HepG2 (cell line): ENCODE data around the gene SNHG17. TPM values are rescaled to one million over a fixed set of nuclear protein-coding genes. Genes with fewer than 3 reads are reported as not detected.

Experiments used
- ADNP ChIP-seq: sonication (generic); formaldehyde crosslinking; IDR thresholded peaks from 2 replicates; pipeline ENCODE4 v1.4.0; 2020; ENCODE audit warnings: missing genetic modification reagents
- ATF5 ChIP-seq: sonication (generic); formaldehyde crosslinking; IDR thresholded peaks from 2 replicates; pipeline ENCODE4 v1.4.0; 2020; ENCODE audit warnings: mild to moderate bottlenecking, low read depth, missing genetic modification reagents
- CENPBD1 ChIP-seq: sonication (generic); formaldehyde crosslinking; IDR thresholded peaks from 2 replicates; pipeline ENCODE4 v1.8.0; 2022; ENCODE audit warnings: missing genetic modification reagents, low read depth, mild to moderate bottlenecking, borderline replicate concordance
- EHMT2 ChIP-seq: fragments of 200-600 bp; sonication (generic); IDR thresholded peaks from 2 replicates; pipeline ENCODE4 v1.7.0; 2017; ENCODE audit warnings: antibody characterized with exemption, low read depth, low read length, borderline replicate concordance
- FOXC1 ChIP-seq: sonication (generic); formaldehyde crosslinking; IDR thresholded peaks from 2 replicates; pipeline ENCODE4 v1.8.0; 2022; ENCODE audit warnings: mild to moderate bottlenecking, missing genetic modification reagents, borderline replicate concordance
- FOXJ3 ChIP-seq: sonication (generic); formaldehyde crosslinking; IDR thresholded peaks from 2 replicates; pipeline ENCODE4 v1.4.0; 2020; ENCODE audit warnings: missing genetic modification reagents, mild to moderate bottlenecking, borderline replicate concordance
- GATAD2A ChIP-seq: IDR thresholded peaks from 2 replicates; pipeline ENCODE4 v1.6.1; 2016
- GMEB2 ChIP-seq: IDR thresholded peaks from 2 replicates; pipeline ENCODE4 v1.6.1; 2016; ENCODE audit warnings: missing biosample characterization, missing genetic modification reagents, low read depth
- GTF3A ChIP-seq: sonication (generic); formaldehyde crosslinking; conservative IDR thresholded peaks from 2 replicates; pipeline ENCODE4 v1.4.0; 2020; ENCODE audit warnings: mild to moderate bottlenecking, missing genetic modification reagents
- JUND ChIP-seq: sonication (generic); formaldehyde crosslinking; IDR thresholded peaks from 2 replicates; pipeline ENCODE4 v1.8.0; 2022; ENCODE audit warnings: mild to moderate bottlenecking, missing genetic modification reagents
- KDM3A ChIP-seq: IDR thresholded peaks from 2 replicates; pipeline ENCODE4 v1.6.1; 2018; ENCODE audit warnings: low read depth, missing compliant biosample characterization
- LRRFIP1 ChIP-seq: sonication (generic); formaldehyde crosslinking; conservative IDR thresholded peaks from 2 replicates; pipeline ENCODE4 v1.4.0; 2020; ENCODE audit warnings: missing genetic modification reagents
- SIN3A ChIP-seq: IDR thresholded peaks from 2 replicates; pipeline ENCODE4 v1.6.1; 2011; ENCODE audit warnings: low read depth, mild to moderate bottlenecking, control low read depth, low read length, borderline replicate concordance
- SMAD9 ChIP-seq: sonication (generic); formaldehyde crosslinking; IDR thresholded peaks from 2 replicates; pipeline ENCODE4 v1.5.1; 2020; ENCODE audit warnings: mild to moderate bottlenecking, missing genetic modification reagents
- THAP7 ChIP-seq: sonication (generic); formaldehyde crosslinking; IDR thresholded peaks from 2 replicates; pipeline ENCODE4 v1.8.1; 2023; ENCODE audit warnings: mild to moderate bottlenecking, missing genetic modification reagents
- ZBTB2 ChIP-seq: sonication (generic); formaldehyde crosslinking; IDR thresholded peaks from 2 replicates; pipeline ENCODE4 v1.8.0; 2022; ENCODE audit warnings: low read depth, missing genetic modification reagents
- ZC3H4 ChIP-seq: sonication (generic); formaldehyde crosslinking; IDR thresholded peaks from 2 replicates; pipeline ENCODE4 v1.4.0; 2020; ENCODE audit warnings: missing genetic modification reagents, borderline replicate concordance
- ZKSCAN8 ChIP-seq: IDR thresholded peaks from 2 replicates; pipeline ENCODE4 v1.6.1; 2016; ENCODE audit warnings: borderline replicate concordance, missing genetic modification reagents, missing compliant biosample characterization
- ZNF484 ChIP-seq: sonication (generic); formaldehyde crosslinking; IDR thresholded peaks from 2 replicates; pipeline ENCODE4 v1.5.1; 2020; ENCODE audit warnings: mild to moderate bottlenecking, low read depth, missing genetic modification reagents, borderline replicate concordance
- ZNF772 ChIP-seq: sonication (generic); formaldehyde crosslinking; IDR thresholded peaks from 2 replicates; pipeline ENCODE4 v1.5.0; 2020; ENCODE audit warnings: mild to moderate bottlenecking, missing genetic modification reagents
- ZNF777 ChIP-seq: sonication (generic); formaldehyde crosslinking; IDR thresholded peaks from 2 replicates; pipeline ENCODE4 v1.4.0; 2020; ENCODE audit warnings: missing genetic modification reagents
- ZNF883 ChIP-seq: sonication (generic); formaldehyde crosslinking; IDR thresholded peaks from 2 replicates; pipeline ENCODE4 v1.5.1; 2020; ENCODE audit warnings: mild to moderate bottlenecking, missing genetic modification reagents; ENCODE audit errors: not compliant biosample characterization
- polyA plus RNA-seq, 8 experiments: library from polyadenylated mRNA; depleted of rRNA in 3 of 8; stranded (reverse) in 7 of 8; unstranded in 1 of 8; fragments of >200 nt; fragmentation: Illumina TruSeq in 4 of 8; extraction: Trizol in 4 of 8; gene quantifications; 2 replicates each; pipeline versions ENCODE4 v1.2.1 to v1.2.3, GENCODE V29; 2011 to 2016; ENCODE audit warnings: low read depth in 4 of 8, missing spikeins in 1 of 8, mixed read lengths in 1 of 8; ENCODE audit not compliant: insufficient read depth in 1 of 8
- total RNA-seq, 5 experiments: library from RNA; depleted of rRNA; stranded (reverse); fragments of >200 nt; fragmentation: Illumina TruSeq; extraction: Trizol; gene quantifications; 2 replicates each; pipeline ENCODE4 v1.2.3, GENCODE V29; 2016; ENCODE audit warnings: low read depth in 1 of 5

SNHG17 gene
- total and polyA plus RNA-seq, 2 of the 13 experiments (the other 11 are each of a cell fraction or from before 2014, with no cell fraction given) = 26.2 to 41.2 TPM

- TF ChIP-seq LRRFIP1 (CRISPR knock-in tag) (no peak), ADNP (no peak), ATF5 (CRISPR knock-in tag) (no peak), GTF3A (CRISPR knock-in tag) (0 out of 2 replicates have a peak, but pooled peaks have one; percentile 67), ZNF883 (CRISPR knock-in tag) (peak; percentile 60), ZKSCAN8 (CRISPR knock-in tag) (0 out of 2 replicates have a peak, but pooled peaks have one; percentile 29), SMAD9 (CRISPR knock-in tag) (0 out of 2 replicates have a peak, but pooled peaks have one; percentile 47), ZNF772 (CRISPR knock-in tag) (peak; percentile 75; the same call in 1 of the 2 replicates), GATAD2A (peak; percentile 93), ZNF484 (CRISPR knock-in tag) (no peak), CENPBD1 (no peak), ZC3H4 (CRISPR knock-in tag) (0 out of 2 replicates have a peak, but pooled peaks have one; percentile 66), FOXJ3 (CRISPR knock-in tag) (peak; percentile 48; the same call in 1 of the 2 replicates), THAP7 (0 out of 2 replicates have a peak, but pooled peaks have one; percentile 69), EHMT2 (no peak), KDM3A (CRISPR knock-in tag) (no peak), ZNF777 (CRISPR knock-in tag) (no peak), FOXC1 (0 out of 2 replicates have a peak, but pooled peaks have one; percentile 44), ZBTB2 (CRISPR knock-in tag) (no peak), JUND (peak; percentile 39; the same call in 1 of the 2 replicates), GMEB2 (CRISPR knock-in tag) (no peak), SIN3A (peak; percentile 52; the same call in 1 of the 2 replicates)
These were observed 13.0 kb upstream of the SNHG17 start (continued) for GRCh38 chr20:38447931-38448675.
